ENCODE results near the gene GPR45. TPM values are rescaled to one million over a fixed set of nuclear protein-coding genes. Genes with fewer than 3 reads are reported as not detected.

Gene GPR45, protein sequence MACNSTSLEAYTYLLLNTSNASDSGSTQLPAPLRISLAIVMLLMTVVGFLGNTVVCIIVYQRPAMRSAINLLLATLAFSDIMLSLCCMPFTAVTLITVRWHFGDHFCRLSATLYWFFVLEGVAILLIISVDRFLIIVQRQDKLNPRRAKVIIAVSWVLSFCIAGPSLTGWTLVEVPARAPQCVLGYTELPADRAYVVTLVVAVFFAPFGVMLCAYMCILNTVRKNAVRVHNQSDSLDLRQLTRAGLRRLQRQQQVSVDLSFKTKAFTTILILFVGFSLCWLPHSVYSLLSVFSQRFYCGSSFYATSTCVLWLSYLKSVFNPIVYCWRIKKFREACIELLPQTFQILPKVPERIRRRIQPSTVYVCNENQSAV
- total RNA-seq: not detected

DNA sequence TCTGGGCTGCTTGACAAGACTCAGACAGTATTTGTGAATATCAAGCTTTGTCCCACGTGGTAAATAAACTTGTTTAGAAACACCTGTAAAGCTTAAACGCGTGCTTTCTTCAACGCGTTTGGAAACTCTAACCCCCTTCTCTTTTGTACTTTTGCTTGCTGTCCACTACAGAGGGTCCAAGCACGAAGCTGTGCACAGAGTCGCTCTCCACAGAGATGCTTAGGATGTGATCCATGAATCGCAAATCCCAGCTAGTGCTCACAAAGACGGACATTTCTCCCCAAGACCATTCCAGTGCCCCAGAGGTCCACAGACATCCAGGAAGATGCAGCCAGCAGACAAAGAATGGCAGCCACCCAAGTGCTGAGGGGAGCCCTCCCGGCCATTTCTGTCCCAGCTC, at the start of gene GPR45:
Gene GPR45 (plus strand): TSS at position 301 of the 400 bp plus-strand sequence. CDS start 116 bp downstream, outside the sequence.
- no peak within 1 kb of the TSS for H3K4me3 ChIP-seq
- DNase-seq: no peak
- no peaks in the 10 kb centered on the region for H3K27me3 ChIP-seq
- H3K36me3 ChIP-seq: no peaks in the 10 kb centered on the region
- H3K4me1 ChIP-seq: no peaks in the 10 kb centered on the region
- TF ChIP-seq, protein P1, sequence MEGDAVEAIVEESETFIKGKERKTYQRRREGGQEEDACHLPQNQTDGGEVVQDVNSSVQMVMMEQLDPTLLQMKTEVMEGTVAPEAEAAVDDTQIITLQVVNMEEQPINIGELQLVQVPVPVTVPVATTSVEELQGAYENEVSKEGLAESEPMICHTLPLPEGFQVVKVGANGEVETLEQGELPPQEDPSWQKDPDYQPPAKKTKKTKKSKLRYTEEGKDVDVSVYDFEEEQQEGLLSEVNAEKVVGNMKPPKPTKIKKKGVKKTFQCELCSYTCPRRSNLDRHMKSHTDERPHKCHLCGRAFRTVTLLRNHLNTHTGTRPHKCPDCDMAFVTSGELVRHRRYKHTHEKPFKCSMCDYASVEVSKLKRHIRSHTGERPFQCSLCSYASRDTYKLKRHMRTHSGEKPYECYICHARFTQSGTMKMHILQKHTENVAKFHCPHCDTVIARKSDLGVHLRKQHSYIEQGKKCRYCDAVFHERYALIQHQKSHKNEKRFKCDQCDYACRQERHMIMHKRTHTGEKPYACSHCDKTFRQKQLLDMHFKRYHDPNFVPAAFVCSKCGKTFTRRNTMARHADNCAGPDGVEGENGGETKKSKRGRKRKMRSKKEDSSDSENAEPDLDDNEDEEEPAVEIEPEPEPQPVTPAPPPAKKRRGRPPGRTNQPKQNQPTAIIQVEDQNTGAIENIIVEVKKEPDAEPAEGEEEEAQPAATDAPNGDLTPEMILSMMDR (IDR thresholded peaks at IDR 0.05): no peak
- no peak for TF ChIP-seq POLR2A (IDR thresholded peaks at IDR 0.05)
- H3K27ac ChIP-seq: no peak within 1 kb of the TSS
- no peaks in the 10 kb centered on the region for H3K9me3 ChIP-seq

DNA sequence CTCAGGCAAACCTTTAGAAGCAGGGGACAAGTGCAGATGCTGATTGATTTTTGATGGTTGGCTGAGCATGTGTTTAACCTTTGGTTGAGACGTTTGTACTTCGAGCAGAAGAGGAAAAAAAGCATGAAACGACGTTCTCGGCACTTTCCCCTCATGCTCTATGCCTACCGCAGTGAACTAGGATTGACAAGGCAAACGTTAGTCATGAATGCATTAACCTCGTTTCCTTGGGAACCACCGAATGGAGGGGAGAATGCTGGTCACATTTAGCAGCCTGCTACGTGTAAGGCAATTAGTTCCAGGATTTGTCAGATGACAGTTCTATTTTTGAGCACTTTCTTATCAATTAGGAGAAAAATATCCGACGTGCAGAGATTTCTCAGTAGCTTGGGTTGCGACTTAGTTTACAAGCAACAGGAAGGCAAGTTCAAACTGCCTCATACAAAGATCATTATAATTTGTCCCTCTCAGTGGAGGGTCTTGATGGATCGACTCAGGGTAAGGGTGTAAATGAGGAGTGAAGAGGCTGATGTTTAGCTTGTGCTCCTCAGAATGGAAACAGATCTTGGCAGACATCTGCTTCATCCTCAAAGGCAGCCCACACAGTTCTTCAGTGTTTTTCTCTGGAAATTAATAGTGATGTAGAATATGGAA, 47.4 kb upstream of the GPR45 start:
- no peaks in the 10 kb centered on the region for H3K36me3 ChIP-seq
- TF ChIP-seq, protein P1 (IDR thresholded peaks at IDR 0.05): no peak
- no peak for TF ChIP-seq POLR2A (IDR thresholded peaks at IDR 0.05)

DNA sequence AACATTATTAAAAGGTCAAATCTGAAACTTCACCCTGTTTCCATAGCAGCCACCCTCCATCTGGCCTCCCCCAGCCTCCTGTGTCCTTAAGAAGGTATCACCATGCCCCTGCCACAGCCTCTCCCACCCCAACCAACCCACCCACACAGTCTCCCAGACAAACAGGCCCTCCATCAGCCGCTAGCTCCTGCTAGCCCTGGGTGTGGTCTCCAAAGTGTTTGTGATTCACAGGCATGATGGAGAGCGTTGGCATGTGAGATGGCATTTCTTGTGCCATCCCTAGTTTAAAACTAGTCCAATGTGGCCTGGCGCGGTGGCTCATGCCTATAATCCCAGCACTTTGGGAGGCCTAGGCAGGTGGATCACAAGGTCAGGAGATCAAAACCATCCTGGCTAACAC, 44.9 kb upstream of the GPR45 start:
- no peak overlapping the region for H3K27ac ChIP-seq
- TF ChIP-seq, protein P1 (IDR thresholded peaks at IDR 0.05): no peak
- no peak for TF ChIP-seq POLR2A (IDR thresholded peaks at IDR 0.05)
- no peaks in the 10 kb centered on the region for H3K9me3 ChIP-seq
- no peak overlapping the region for H3K4me3 ChIP-seq
- no peaks in the 10 kb centered on the region for H3K4me1 ChIP-seq
- no peaks in the 10 kb centered on the region for H3K27me3 ChIP-seq
- no peak for DNase-seq
- H3K36me3 ChIP-seq: no peaks in the 10 kb centered on the region

More for the DNA sequence above, 47.4 kb upstream of the GPR45 start:
- Histone ChIP-seq H3K4me1 (no peaks in the 10 kb centered on the region), H3K27ac (no peak overlapping the region), H3K4me3 (no peak overlapping the region), H3K27me3 (no peaks in the 10 kb centered on the region), H3K9me3 (peaks cover 0 to 3% (median 0%) of the 10 kb centered on the region in 4 donors)
- DNase-seq: no peak

DNA sequence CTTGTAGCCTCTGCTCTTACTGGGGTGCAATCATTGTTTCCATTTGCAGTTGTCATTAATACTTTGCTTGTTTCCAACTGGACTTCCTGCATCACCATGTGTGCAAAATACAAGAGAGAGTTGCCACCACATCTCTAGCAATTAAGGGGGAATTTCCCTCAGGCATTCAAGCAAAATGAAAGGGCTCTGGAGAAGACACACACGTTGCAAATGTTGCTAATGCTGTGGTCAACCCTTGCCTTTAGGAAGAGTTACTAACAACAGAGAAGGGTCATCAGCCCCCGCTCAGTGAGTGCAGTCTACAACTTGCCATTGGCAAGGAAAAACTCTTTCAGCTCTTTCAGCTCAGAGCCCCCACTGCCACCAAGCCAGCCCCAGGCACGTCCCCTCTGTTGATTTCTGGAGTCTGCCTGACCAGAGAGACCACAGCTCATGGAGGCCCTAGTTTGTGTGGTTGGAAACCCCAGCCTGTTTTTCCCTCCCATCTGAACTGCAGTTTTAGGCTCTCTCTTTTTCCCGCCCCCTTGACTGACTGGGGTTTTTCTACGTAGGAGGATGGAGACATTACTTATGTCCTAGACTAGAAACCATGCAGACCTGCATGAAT, 25.9 kb upstream of the GPR45 start:
- no peak for DNase-seq
- Histone ChIP-seq H3K27me3 (no peaks in the 10 kb centered on the region), H3K4me3 (no peak overlapping the region), H3K9me3 (no peaks in the 10 kb centered on the region), H3K4me1 (no peaks in the 10 kb centered on the region), H3K27ac (no peak overlapping the region), H3K36me3 (no peaks in the 10 kb centered on the region)
- no peak for TF ChIP-seq POLR2A (IDR thresholded peaks at IDR 0.05)
- TF ChIP-seq, protein P1 (IDR thresholded peaks at IDR 0.05): no peak

DNA sequence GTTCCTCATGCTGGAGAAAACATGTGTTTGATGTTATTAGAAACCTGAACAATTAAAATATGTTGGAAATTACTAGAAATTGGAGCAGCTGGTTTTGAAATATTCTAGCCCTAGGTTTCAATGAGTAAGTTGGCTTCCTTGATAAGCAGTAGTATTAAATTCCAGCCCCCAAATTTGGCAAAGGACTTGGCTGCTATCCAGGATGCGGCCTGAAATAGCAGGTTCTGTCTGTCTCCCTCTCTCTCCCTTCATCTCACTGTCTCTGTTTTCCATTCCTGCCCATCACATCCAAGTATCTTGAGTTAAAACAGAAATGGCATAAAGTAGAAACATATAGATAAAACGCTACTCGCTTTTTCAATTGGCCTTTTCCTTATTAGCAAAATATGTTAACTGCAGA, 20.9 kb upstream of the GPR45 start:
- TF ChIP-seq POLR2A (IDR thresholded peaks at IDR 0.05): no peak
- TF ChIP-seq, protein P1 (IDR thresholded peaks at IDR 0.05): no peak
- H3K4me1 ChIP-seq: no peaks in the 10 kb centered on the region
- H3K36me3 ChIP-seq: no peaks in the 10 kb centered on the region
- no peak overlapping the region for H3K4me3 ChIP-seq
- no peaks in the 10 kb centered on the region for H3K9me3 ChIP-seq
- no peak overlapping the region for H3K27ac ChIP-seq
- no peaks in the 10 kb centered on the region for H3K27me3 ChIP-seq
- no peak for DNase-seq

All from Peyer's patch (tissue), 4 donors.